ENCODE data around the gene ERP44.
"Not testable (repeated sequence)": the region's sequence is repeated elsewhere in the genome, so short reads cannot be mapped to it uniquely, and the experiment has no call there.

The ERP44 gene

GRCh38 chr9:100012279-100012678, 86.5 kb downstream of the ERP44 start:
- DNase-seq (ENCODE audit: low read depth in 3 of 3), result no peak

DNA sequence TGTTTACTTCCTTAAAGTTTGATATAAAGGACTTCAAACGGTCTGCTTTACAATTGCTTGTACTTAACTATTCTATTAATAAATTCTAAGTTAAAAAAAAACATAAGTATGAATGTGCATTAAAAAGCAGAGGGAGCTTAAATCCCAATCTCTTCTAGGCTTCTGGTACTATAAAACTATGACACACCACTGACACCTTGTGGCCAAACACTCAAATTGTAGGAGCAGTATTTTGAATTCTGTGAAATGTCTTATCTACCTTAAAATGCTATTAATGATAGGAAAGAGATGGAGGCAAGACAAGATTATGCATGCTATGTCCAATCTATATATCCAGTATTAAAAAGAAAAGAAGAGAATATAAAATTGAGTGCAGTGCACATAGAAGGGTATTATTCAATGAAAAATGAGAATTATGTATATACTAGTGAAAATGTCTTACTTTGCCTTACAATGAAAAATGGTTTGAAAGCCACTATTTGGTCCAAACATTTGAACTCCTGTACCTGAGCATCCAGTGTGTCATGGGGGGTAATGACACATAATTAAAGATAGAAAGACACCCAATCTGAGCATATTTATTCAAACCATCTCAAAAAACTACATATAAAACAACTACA, 87.6 kb downstream of the ERP44 start:
- DNase-seq (ENCODE audit: low read depth in 3 of 3), result peak in 2 of 3 experiments; percentile 24 to 37

- DNase-seq (ENCODE audit: low read depth in 3 of 3), result no peak
Observed at GRCh38 chr9:99999797-100000196, 99.0 kb downstream of the ERP44 start.

DNA sequence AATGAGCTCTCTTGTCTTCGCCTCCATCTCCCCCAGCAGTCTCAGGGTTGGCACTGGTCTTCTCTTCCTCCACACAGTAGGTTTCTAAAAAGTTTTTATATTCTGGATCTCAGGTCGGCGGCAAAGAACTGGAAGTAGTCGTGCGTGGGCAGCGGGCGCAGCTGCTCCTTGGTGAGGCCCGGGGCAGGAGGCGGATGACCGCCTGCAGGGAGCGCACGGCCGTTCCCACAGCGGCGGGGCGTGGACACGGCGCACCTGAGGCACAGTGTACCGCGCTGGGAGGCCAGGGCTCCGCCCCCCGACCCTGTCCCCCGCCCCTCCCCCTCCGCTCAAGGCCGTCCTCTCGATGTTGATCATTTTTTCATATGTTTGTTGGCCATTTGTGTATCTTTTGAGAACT, 99.9 kb downstream of the ERP44 start:
- no peak for DNase-seq (ENCODE audit: low read depth in 3 of 3)

GRCh38 chr9:99998266-99998665, 100.5 kb downstream of the ERP44 start:
- no peak for DNase-seq (ENCODE audit: low read depth in 3 of 3)

DNA sequence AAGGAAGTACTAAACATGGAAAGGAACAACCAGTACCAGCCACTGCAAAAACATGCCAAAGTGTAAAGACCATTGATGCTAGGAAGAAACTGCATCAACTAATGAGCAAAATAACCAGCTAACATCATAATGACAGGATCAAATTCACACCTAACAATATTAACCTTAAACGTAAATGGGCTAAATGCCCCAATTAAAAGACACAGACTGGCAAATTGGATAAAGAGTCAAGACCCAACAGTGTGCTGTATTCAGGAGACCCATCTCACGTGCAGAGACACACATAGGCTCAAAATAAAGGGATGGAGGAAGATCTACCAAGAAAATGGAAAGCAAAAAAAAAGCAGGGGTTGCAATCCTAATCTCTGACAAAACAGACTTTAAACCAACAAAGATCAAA, 108.3 kb downstream of the ERP44 start:
- DNase-seq (ENCODE audit: low read depth in 3 of 3), result not testable (repeated sequence)

DNA sequence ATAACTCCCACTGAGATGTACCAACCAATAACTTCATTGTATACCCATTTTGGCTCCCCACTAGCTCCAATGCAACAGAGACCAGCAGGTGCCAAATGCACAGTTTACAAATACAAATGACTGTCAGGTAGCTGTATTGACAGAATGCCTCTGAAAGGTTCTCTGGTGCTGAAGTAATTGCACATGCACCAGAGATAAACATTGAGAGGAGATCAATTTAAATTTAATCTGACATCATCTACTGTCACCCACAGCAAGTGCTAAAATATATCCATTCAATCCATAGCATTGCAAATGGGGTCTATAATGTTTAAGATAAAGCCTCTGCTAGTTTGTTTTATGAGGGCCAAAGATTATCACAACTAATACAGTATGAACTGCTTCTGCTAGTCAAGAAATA, 112.2 kb downstream of the ERP44 start:
- DNase-seq (ENCODE audit: low read depth in 3 of 3), result no peak

DNA sequence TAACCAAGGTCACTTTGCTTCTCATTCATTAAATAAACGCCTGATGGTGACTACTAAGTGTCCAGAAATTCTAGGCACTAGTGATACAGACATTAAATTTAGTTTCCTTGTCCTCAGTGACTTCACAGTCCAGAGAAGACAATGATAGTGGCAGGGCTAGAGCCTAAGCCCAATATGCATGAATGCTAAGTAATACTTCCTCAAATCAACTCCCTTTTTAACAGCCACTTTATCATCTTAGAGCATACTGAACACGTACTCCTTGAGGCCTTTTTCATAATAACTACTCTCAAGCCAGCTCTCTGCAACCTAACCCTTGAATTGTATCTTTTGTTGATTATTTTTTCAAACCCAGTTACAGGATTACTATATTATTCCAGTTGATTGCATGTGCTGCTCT, 118.2 kb downstream of the ERP44 start:
- DNase-seq (ENCODE audit: low read depth in 3 of 3), result no peak

DNA sequence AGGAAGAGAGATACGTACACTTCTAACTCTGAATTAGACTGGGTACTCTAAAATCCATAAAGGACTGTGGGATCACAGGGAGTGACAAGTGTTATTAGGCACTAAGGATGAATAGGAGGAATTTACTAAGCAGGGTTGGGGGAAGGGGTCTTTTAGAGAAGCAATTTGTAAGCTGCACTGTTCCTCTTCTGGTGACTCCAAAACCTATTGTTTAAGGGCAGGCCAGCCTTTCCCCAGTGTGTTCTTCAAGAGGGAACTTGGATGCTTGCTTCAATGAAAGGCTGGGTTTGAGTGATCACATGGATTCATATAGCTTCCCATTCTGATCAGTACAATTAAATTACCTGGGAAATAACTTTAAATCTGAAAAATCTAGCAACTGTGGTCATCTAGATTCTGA, 120.6 kb downstream of the ERP44 start:
- DNase-seq (ENCODE audit: low read depth in 3 of 3), result no peak

DNA sequence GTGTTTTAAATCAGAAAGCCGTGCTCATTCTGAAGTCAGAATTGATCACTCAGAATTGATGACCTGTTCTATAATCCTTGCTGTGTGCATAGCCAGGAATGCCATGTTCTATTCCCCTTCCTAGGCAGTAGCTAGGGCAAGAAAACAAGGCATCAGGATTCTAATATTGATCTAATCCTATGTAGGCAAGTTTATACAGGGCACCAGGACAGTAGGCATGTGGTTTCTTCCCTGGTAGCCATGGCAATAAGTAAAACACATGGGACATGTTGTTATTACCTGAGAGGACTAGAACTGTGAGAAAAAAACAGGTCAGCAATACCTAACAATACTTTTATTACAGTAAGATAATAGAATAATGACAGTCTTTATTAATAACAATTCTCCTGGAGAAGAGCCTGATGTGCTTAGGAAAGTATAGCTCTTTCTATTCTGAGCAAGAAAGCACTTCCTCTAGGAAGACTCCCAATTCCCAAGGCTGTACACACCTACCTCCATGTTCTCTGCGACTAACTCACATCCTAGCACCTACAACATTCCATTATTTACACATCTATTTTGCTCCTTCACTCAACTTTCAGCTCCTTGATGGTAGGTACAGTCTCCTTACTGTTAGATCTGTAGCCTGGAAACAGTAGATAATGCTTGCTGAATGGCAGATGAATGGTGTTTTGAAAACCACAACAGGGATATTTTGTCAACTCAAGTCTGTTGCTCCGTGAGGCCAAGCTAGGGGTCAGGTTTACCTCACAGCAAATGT, 121.6 kb downstream of the ERP44 start:
- no peak for DNase-seq (ENCODE audit: low read depth in 3 of 3)

- DNase-seq (ENCODE audit: low read depth in 3 of 3), result no peak
Observed at GRCh38 chr9:99973455-99973854, 125.3 kb downstream of the ERP44 start.

GRCh38 chr9:99971410-99971809, 127.4 kb downstream of the ERP44 start:
- no peak for DNase-seq (ENCODE audit: low read depth in 3 of 3)

DNA sequence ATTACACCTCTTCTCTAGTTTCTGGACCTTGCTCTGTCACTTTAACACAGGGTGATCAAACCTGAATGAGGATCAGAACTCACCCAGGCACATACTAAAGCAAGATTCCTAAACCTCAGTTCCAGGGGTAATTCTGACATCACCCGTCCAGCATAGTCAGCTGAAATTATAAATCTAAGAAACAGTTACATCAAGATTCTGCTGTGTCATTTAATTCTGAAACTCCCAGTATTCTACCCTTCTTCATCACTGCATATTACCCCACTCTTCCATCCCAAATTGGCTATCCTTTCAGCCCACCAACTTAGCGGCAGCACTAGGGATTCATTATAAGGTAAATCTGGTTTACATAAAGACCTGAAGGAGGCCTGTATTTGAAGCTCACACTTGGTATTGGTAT, 128.3 kb downstream of the ERP44 start:
- no peak for DNase-seq (ENCODE audit: low read depth in 3 of 3)

- DNase-seq (ENCODE audit: low read depth in 3 of 3), result no peak
Observed at GRCh38 chr9:99967457-99967856, 131.3 kb downstream of the ERP44 start.

GRCh38 chr9:99966716-99967115, 132.1 kb downstream of the ERP44 start:
- DNase-seq (ENCODE audit: low read depth in 3 of 3), result no peak

GRCh38 chr9:99966001-99966400, 132.8 kb downstream of the ERP44 start:
- no peak for DNase-seq (ENCODE audit: low read depth in 3 of 3)

DNA sequence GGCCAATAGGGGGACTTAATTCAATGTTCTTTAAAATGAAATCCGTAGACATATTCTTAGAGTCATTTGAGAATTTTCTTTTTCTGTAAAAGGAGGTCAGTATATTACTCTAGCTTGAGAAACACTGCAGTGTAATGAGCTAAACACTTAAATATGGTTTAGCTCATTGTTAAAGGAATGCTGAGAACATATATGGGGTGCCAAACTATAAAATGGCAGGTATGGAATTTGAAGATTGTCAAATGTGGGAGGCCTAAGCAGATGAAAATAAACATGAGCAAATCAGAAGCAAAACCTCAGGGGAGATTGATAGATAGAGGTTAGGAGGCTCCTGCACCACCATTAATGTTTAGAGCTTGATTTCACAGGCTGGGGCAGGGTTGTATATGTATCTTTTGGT, 134.5 kb downstream of the ERP44 start:
- DNase-seq (ENCODE audit: low read depth in 3 of 3), result no peak

DNA sequence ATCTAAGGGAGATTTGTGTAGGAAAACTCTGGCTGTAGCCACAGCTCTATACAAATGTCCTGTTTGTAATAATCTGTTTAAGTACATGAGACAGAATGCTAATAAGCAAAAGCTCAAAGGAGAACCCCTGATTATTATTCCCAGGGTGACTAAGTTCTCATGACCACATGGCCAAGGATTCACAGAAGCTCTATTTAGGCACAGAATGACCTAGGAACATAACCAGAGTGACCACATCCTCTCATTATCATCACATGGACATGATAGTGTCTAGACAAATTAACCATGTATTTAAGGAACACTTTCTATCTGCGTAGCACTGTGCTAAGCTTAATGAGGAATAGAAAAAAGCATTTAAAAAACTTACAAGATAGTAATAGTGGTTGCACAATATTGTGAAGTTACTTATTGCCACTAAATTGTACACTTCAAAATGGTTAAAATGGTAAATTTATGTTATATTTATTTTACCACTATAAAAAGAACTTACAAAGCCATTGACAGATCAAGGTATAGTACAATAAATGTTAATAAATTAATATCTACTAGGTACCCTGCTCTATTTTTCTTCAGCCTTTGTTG, 136.0 kb downstream of the ERP44 start:
- DNase-seq (ENCODE audit: low read depth in 3 of 3), result no peak

DNA sequence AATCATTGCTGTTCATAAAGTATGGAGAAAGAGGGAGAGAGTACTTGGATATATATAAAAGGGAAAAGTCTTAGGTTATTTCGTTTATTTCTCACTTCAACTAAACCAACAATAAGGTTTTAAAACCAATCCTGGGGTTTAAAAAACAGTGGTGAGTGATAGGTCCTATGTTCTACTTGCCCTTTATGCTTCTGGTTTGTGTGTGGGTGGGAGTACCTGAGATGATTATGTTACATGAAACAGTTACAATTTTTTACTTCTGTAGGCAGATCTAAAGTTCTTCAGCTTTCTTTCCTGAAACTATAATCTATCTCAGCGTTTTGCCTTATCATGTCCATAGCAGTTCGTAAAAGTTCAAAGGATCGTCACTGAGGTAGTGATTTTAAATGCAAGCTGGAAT, 143.2 kb downstream of the ERP44 start:
- no peak for DNase-seq (ENCODE audit: low read depth in 3 of 3)

GRCh38 chr9:99954819-99955218, 144.0 kb downstream of the ERP44 start:
- no peak for DNase-seq (ENCODE audit: low read depth in 3 of 3)

DNA sequence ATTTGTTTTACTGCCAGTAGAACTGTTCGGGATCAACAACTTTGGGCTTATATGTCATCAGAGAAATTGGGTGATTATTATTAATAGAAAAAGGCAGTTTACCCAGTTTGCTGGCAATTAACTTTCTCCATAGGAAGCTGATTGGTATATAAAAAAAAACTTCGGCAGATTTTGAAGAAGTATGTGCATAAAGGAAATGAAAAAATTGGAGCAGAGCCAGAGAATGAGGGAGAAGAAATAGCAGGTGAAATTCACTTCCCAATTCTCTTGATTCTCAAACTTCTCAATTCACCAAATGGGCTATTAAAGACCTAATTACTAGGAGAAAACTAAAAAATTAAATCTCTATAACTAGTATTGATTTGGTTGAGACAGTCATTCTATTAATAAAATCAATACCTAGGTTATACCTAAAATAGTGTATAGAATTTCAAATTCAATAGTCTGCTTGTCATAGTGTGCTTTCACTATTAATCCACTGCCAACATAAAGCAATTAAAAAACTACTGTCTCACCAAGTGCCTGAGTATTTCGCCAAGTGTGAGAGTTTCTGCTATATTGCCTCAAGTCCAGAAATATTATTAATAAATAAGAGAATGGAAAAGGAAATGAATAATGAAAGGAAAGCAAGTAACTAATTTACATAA, 144.8 kb downstream of the ERP44 start:
- no peak for DNase-seq (ENCODE audit: low read depth in 3 of 3)

- no peak for DNase-seq (ENCODE audit: low read depth in 3 of 3)
Observed at GRCh38 chr9:99948896-99949295, 149.9 kb downstream of the ERP44 start.

GRCh38 chr9:99948482-99948881, 150.3 kb downstream of the ERP44 start:
- DNase-seq (ENCODE audit: low read depth in 3 of 3), result no peak

Data from stimulated activated CD4-positive, alpha-beta T cell treated with anti-CD3 and anti-CD28 coated beads, TNF-alpha, amount 100 ng/mL, for 24 hours (primary cell).